ENCODE data around the gene PCDHGA1.
A peak's percentile ranks its signal among the peaks of the same experiment; 100 is the strongest.

The PCDHGA1 gene

GRCh38 chr5:141354900-141355469 is 24.7 kb downstream of the PCDHGA1 start, which contains the start of gene PCDHGA4:
Gene PCDHGA4, plus strand, starts transcription at chr5:141355021. Its CDS starts 87 bp downstream, at chr5:141355108.
- no peak within 1 kb of the TSS; the same call in 1 of the 2 replicates for H3K4me3 ChIP-seq (ENCODE audit: low read depth, low read length)
- TF ChIP-seq CTCF (IDR thresholded peaks at IDR 0.05; ENCODE audit: low read depth, low read length) = peak; percentile 29; the same call in 1 of the 2 replicates

GRCh38 chr5:141355641-141356040 is 25.3 kb downstream of the PCDHGA1 start:
- H3K4me3 ChIP-seq (ENCODE audit: low read depth, low read length) = no peak overlapping the region
- no peak for TF ChIP-seq CTCF (IDR thresholded peaks at IDR 0.05; ENCODE audit: low read depth, low read length)

GRCh38 chr5:141356133-141356532 is 25.8 kb downstream of the PCDHGA1 start:
- TF ChIP-seq CTCF (IDR thresholded peaks at IDR 0.05; ENCODE audit: low read depth, low read length) = no peak
- no peak overlapping the region for H3K4me3 ChIP-seq (ENCODE audit: low read depth, low read length)

- no peak overlapping the region for H3K4me3 ChIP-seq (ENCODE audit: low read depth, low read length)
- no peak for TF ChIP-seq CTCF (IDR thresholded peaks at IDR 0.05; ENCODE audit: low read depth, low read length)
Measured at GRCh38 chr5:141356950-141357349, 26.6 kb downstream of the PCDHGA1 start.

- peak; percentile 33; the same call in 1 of the 2 replicates for TF ChIP-seq CTCF (IDR thresholded peaks at IDR 0.05; ENCODE audit: low read depth, low read length)
- H3K4me3 ChIP-seq (ENCODE audit: low read depth, low read length) = no peak within 1 kb of the TSS
Measured at GRCh38 chr5:141359790-141360426, 29.6 kb downstream of the PCDHGA1 start, which contains the start of gene PCDHGB2. Gene PCDHGB2, plus strand, starts transcription at chr5:141359994. Its CDS starts 142 bp downstream, at chr5:141360136.

- TF ChIP-seq CTCF (IDR thresholded peaks at IDR 0.05; ENCODE audit: low read depth, low read length) = no peak
- no peak overlapping the region for H3K4me3 ChIP-seq (ENCODE audit: low read depth, low read length)
Measured at GRCh38 chr5:141360685-141361084, 30.4 kb downstream of the PCDHGA1 start.

GRCh38 chr5:141362719-141363118 is 32.4 kb downstream of the PCDHGA1 start:
- no peak for TF ChIP-seq CTCF (IDR thresholded peaks at IDR 0.05; ENCODE audit: low read depth, low read length)
- no peak overlapping the region for H3K4me3 ChIP-seq (ENCODE audit: low read depth, low read length)

All from WI38 (cell line).